HG03342 (cell line): ENCODE measurements around the gene USP3.

Source experiments
- ATAC-seq: cut with Tn5 transposase; IDR thresholded peaks from one replicate; pipeline ENCODE4 v1.9.1; 2021; ENCODE audit warnings: mild to moderate bottlenecking, moderate library complexity; ENCODE audit not compliant: unreplicated experiment

The USP3 gene

DNA sequence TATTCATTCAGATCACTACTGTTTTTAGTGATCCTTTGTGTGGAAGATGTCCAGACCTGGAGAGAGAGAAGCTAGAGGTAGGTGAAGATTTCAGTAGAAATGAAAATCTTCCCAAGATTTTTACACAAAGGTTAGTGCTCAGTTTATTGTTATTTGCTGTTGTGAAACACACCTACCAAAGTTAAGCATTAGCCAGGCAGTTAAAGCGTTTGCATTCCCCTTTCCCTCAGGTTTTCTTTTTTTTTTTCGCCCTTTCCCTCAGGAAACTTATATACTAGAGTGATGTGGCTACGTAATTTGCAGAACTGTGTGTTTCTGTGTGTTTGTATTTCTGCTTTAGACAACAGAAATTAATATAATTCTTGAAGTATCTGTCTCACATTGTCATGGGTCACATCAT lies 34.5 kb downstream of the USP3 start:
- ATAC-seq = no peak

DNA sequence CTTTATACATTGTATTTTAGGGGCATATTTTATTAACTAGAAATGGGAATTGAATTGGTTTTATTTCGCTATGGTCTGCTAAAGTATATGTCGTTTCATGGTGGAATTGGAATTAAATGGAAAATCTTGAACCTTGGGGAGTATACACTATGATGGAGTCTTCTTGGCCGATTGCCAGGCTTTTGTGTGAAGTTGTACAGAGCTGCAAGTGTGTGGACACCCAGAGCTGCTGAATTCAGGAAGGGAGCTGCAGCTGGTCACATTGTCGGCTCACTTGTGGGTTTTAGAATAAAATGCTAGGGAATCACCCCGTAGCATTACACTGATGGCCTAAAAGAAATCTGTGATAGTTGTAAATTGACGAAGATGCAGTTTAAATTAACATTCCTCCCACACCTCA lies 35.1 kb downstream of the USP3 start:
- ATAC-seq = no peak

DNA sequence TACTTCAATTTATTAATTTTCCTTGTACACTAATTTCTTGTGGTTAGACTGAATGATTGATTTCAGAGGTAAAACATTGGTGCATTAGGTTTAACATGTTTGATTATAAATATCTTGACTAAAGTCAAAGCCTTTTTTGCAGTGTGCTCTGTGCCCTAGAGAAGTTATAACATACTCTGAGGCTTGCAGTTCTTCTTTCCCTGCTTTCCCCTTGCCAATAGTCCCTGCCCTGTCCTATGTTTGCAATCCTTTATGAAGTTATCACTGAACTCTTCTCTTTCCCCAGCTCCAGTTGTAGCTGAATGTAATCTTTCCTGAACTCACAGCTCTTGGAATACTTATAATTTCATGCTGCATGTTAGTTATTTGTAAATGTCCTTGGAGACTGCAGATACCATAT lies 35.6 kb downstream of the USP3 start:
- ATAC-seq = no peak

DNA sequence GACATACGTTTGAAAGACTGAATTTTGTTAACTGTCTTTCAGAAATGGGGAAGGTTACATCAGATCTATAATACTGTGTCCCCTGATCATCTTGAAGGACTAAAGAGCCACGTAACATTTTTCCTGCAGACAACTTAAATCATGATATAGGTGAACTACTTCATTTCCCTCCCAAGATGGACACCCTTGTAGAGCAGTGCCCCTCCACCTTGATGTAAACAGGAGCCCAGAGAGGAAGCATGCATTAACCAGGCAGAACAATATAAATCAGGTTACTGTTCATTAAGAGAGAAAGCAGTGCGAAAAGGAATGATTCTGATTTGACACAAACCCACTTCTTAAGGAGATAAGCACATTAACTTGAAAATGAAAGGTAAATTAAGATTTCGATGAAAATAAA lies 36.1 kb downstream of the USP3 start:
- no peak for ATAC-seq

DNA sequence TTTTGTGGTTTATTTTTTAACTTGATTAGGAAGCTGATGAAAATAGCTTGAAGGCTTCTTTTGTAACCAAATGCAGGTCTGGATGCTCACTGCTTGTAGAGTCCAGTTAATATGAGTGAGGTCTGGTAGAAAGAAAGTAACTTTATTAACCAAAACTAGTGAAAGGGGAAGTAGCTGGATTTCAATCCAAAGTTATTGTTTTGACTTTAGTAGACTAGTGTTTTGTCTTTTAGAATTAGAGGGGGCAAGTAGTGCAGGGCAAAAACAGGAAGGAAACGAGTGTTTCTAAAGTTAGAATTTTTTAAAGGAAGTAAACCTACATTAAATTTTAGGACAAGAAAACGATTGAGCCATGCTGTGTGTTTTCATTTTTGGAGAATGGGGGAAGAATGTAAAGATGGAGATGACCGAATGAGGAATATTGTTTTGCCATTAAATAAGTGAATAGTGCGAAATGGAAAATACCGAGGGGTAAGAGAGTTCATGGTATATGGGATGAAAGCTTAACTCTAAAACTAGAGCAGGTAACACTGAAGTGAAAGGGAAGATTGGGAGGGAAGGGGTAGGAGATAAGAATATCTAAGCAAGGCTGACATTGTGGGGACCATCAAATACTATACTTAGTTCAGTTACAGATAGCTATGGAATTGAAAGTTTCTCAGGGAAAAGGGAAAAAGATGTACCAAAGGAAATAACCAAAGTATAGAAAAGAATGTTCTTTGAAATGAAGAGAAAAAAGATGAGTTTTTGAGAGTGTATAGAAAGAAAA lies 40.0 kb downstream of the USP3 start:
- no peak for ATAC-seq

DNA sequence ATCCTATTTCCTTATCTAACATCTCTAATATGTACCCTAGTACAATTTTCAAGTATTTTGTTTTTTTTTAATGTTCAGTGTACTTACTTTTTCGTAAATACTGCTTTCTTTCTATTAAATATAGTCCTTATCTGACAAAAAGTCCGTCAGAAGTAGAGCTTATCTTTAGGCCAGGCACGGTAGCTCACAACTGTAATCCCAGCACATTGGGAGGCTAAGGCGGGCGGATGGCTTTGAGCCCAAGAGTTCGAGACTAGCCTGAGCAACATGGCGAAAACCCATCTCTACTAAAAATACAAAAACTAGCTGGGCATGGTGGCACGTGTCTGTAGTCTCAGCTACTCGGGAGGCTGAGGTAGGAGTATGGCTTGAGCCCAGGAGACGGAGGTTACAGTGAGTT lies 41.1 kb downstream of the USP3 start:
- ATAC-seq = no peak

DNA sequence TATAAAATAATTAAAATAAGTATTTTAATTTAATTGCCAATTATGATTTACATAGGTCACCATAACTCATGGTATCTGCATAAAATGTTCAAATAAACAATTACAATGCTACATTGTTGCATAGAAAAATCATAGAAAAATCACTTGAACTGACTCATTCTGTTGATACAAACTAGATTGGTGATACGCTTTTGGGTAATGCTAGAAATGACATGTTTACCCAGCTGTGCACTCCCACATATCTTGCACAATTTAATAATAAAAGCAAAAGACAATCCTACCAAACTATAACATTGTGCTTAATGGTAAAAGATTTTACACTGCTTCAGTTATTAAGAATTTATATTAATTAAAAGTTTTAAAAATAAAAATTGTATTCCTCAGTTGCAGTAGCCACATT lies 47.0 kb downstream of the USP3 start:
- ATAC-seq = no peak

DNA sequence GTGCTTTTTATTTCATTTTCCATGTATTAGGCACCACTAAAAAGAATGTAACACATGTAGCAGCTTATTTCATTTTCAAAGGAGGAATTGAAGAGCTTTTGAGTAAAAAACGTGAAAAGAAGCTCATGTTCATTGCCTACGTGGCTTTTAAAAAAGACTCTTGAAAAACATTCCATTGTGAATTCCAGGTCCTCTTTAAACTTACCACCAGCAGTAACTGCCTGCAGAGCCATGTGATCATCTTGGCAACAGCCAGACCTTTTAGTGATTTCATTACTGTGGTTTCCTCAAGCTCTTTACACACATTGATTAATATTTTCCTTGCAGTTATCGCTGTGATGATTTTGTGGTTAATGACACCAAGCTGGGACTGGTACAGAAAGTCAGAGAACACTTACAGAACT lies 49.0 kb downstream of the USP3 start:
- no peak for ATAC-seq

DNA sequence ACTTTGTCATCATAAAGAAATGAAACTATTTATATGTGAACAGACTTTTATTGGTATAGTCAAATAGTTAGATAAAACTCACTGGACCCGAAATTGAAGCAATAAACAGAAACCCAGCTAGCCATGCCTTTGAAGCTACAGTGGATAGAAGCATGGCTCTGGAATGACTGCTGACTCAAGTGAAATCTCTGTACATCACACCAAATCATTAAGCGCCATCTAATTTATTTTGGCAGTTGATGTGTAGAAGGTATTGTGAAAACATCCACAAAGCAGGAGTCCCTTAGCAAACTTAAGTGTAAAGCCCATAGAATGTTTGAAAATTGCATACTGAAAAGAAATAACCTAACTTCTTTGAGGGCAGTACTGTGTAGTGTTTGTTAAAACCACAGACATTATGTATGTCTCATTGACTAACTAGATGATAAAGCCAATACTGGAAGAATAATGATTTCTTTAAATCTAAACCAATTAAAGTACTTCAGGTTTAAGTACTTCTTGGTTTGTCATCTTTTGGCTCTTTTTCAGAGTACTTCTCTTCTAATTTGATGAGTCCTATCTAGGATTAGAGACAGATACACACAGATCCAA lies 50.0 kb downstream of the USP3 start:
- ATAC-seq = no peak

DNA sequence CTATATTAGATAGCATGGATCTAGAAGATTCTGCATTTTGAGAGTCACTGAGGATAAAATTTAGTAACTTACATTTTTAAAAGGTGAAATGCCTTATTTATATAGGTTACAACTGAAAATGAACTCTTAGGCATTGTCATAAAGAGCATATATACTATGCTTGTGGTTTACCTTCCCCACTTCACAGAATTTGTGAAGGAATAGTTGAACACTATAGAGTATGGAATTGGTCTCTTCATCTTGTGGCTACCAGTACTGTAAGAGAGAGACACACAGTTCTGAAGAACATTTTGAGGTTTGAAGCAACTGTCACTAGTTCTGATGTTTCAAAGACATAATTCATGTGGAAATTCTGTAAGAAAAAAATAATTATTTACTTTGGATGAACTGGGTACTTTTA lies 51.1 kb downstream of the USP3 start:
- no peak for ATAC-seq

DNA sequence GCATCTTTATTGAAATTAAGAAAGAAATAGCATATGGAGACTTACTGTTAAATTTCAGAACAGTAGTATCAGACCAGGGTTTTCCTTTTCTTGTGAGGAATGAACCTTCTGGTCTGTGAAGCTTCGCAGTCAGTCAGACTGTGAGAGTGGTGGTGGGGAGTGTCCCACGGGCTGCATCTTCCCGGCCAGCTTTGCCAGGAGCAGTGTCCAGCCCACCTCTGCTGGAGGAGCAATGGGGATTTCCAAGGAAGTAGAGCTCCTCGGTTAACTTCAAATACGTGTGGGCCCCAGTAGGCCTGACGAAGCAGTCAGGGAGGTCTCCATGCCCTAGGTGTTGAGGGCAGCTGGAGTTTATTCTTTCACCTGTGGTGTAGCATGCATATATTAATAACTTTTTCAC lies 51.9 kb downstream of the USP3 start:
- ATAC-seq = no peak

DNA sequence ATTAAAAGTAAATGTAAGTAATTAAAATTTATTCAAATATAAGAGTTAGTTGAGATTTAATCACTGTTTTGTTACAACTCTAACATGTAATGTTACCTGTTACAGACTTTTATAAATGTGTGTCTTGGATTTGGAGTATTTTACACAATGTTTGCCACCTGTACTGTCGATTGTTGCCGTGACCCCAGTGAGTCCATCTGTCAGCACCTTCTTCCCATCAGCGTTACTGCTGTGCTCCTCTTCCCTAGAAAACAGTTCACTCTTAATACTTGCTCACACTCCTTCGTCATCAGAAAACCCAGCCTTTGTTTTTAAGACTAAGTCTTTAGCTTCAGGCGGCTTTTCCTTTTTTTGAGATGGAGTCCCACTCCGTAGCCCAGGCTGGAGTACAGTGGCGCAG lies 52.3 kb downstream of the USP3 start:
- no peak for ATAC-seq

DNA sequence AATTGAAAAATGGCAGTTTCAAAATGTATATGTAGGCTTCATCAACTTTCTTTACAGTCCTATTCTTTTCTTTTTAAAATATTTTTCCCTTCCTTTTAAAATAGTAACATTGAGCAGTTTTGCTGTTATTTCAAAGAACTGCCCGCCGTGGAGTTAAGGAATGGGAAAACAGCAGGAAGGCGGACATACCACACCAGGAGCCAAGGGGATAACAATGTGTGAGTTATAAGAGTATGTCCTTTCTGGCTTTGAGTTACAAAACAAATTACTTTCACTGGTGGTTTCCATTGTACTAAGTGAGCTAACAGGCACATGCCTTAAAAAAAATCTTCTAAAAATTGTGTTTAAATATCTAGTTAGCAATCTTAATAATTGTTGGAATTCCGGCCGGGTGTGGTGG lies 55.4 kb downstream of the USP3 start:
- no peak for ATAC-seq

DNA sequence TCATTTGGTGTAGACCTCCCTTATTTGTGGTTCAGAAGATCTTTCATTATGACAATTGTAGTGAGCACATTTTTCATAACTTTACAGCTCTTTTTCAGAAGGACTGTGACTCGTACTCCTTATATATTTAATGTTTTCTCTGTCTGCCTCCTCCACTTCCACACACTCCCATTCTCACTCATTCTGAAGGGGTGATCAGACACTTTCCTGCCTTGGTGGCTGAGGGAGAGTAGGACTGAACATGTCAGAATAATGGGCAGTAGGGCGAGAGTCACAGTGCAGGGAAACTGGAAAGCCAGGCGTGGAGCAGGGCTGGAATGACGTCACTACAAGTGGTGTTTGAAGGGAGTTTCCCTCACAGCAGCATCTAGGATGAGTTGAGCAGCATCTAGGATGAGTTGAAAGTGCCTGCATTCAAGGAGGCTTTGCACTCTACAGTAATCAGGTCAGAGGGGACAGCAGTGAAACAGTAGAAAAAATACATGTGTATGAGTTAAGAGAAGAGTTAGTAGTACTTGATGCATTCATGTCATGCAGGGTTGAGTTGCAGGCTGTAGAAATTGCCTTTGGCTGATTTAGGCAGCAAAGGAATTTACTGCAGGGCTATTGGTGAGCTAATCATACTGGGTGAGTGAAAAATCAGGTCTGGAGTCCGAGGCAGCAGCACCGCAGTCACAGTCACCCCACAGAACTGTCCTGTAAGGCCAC lies 56.5 kb downstream of the USP3 start:
- ATAC-seq = no peak

DNA sequence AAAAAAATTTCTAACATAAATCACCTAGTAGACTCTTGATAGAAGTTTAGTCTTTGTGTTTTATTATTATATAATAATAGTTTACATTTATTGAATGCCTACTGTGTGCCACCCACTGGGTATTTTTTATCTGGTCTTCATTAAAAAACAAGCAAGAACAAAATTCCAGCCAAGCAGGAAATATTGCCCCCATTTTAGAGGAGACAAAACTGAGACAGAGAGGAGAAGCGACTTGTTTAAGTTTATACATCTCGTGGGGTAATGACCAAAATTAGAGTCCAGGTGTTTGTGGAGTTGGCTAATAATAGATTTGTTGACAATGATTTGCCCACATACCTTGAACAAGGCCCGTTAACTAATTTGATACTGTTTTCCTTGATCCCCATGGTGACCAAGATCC lies 59.7 kb downstream of the USP3 start:
- ATAC-seq = no peak

DNA sequence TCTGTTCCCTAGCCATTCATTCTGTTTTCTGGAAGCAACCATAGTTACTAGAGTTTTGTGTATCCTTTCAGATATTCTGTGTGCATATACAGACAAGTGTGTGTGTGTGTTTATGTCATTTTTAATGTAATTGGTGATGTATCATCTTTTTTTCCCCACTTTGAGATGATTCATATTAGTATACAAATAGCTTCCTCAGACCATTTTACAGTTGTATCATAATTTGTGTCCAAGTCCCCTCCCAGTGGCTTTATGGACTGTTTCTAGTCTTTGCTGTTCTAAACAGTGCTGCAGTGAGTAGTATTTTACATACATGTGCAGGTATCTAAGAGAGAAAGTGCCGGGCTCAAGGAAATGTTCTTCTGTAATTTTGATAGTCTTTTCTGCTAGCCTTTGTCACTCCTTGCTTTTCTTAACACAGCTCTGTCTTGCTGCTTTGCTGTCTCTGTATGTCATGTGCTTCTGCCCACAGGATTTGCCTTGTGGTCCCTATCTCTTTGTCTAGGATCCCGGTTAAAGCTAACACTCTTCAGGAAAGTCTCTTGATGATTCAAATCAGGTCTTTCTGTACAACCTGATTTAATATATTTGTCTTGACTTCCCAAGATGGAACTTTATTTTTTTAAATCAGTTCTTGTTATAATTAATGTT lies 61.3 kb downstream of the USP3 start:
- ATAC-seq = no peak

DNA sequence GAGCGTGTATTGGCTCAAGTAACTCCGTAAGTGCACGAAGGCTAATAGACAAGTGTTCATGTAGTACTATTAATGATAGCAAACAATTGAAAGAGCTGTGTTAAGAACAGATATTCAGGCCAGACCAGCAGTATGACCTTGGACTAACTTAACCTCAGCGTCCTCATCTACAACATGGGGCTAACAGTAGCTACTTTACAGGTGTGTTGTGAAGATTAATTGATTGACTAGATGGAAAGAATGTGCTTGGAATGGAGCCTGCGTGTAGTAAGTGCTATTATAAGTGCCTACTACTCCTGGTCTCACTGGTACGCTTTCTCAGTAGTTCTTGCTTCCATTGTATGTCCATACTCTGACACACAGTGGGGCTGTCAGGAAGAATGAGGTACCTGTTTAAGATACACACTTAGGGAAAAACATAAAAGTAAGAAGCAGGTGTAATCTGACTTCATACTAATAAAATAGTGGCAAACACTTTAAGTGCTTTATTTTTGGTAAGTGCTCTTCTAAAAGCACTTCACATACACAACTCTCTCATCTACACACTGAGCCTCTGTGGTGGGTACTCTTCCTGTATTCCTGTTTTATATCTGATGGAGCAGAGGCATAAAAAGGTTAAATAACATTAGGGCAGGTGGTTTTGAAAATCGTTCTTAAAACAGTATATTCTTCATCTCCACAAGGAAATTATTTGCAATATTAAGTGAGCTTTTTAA lies 68.5 kb downstream of the USP3 start:
- no peak for ATAC-seq

DNA sequence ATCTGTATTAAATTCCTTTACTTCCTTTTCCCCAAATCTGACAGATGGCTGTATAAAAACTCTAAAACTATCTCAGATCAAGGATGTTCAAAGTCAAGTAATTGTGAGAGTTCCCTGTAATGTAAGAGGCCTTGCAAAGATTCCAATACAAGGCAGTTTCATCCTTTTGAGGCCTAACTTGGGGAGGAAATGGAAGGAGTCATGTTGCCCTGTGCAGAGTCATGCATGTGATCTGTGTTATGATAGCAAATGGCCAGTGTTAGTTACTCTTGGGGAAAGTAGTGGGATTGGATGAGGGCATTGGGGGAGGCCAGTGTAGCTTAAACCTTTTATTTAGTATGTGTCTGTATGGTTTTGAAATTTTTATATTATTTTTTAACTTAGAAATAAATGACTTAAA lies 69.1 kb downstream of the USP3 start:
- ATAC-seq = no peak

DNA sequence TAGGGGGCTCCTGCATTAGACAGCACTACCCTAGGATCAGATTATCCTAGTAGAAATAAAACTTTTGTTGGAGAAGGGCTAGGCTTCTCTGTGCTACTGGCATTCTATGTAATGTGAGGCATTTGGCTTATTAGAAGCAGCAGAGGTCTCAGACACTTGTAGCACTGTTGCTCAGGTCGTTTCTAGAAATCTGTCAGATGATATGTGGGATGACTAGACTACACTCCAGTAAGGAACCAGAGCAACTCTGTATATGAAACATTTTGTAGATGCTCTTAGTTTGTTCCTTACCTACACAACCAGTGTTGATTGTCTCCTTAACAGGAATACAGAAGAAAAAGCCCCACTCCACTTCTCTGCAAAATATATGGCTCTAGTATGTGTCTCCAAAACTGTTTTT lies 70.9 kb downstream of the USP3 start:
- ATAC-seq = no peak

DNA sequence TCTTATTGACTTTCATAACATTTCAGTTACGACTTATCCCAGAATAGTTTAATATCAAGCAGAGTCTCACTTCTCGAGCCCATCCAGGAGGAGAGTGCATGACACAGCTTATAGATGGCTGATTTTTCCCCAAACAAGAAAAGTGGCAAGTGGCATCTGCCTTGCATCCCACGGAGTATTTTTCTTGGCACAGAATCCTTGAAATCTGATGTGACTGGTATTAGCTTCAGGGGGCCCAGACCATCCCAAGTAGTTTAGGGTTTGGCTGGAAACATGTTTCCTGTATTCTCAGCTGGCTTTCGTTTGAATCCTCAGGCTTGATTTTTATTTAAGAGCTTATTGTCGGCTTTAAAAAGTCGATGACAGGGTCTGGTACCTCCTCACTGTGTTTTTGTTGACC lies 72.0 kb downstream of the USP3 start:
- no peak for ATAC-seq

DNA sequence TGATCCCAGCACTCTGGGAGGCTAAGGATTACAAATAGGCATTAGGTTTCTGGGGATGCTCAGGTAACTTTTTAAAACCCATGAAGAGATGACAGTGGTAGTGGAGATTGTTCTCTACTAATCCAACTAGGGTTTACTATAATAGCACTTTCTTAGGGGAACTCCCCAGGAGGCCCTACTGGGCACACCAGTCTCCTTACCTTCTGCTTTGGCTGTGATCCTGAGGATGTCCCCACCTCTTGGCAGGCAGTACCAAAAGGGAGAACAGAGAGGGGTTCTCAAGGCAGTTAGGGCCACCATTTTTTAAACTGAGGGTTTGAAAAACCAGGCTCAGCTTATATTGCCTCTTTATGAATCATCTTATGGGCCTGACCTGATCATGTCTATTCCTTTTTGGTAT lies 77.8 kb downstream of the USP3 start:
- ATAC-seq = no peak
